DOHH2 (cell line): ENCODE measurements around the gene SYNDIG1.
A peak's percentile ranks its signal among the peaks of the same experiment; 100 is the strongest.

Experiments
- H3F3A ChIP-seq: fragments of 200-600 bp; sonication (generic), shearing (Covaris generic); 2 replicates; pipeline ENCODE4 v1.6.0; 2016; ENCODE audit warnings: antibody characterized with exemption, mild to moderate bottlenecking; ENCODE audit not compliant: control insufficient read depth, insufficient read depth
- H3K27ac ChIP-seq: fragments of 200-600 bp; sonication (generic); 2 replicates; pipeline ENCODE4 v1.5.1; 2014; ENCODE audit warnings: low read depth, mild to moderate bottlenecking, low read length, moderate library complexity
- H3K27me3 ChIP-seq: fragments of 200-600 bp; sonication (generic); 2 replicates; pipeline ENCODE4 v1.6.1; 2014; ENCODE audit warnings: mild to moderate bottlenecking, low read length, mixed read lengths; ENCODE audit not compliant: control insufficient read depth
- H3K36me3 ChIP-seq: fragments of 200-600 bp; sonication (generic); 2 replicates; pipeline ENCODE4 v1.6.1; 2014; ENCODE audit warnings: mild to moderate bottlenecking, low read length, moderate library complexity, mixed read lengths; ENCODE audit not compliant: control insufficient read depth
- H3K4me1 ChIP-seq: fragments of 200-600 bp; sonication (generic); 2 replicates; pipeline ENCODE4 v1.6.1; 2014; ENCODE audit warnings: mild to moderate bottlenecking, low read length, mixed read lengths; ENCODE audit not compliant: control insufficient read depth
- H3K4me2 ChIP-seq: fragments of 200-600 bp; sonication (generic); 2 replicates; pipeline ENCODE4 v1.6.0; 2014; ENCODE audit warnings: mild to moderate bottlenecking, low read length, moderate library complexity
- H3K4me3 ChIP-seq: fragments of 200-600 bp; sonication (generic); 2 replicates; pipeline ENCODE4 v1.5.1; 2014; ENCODE audit warnings: mild to moderate bottlenecking, low read length, mixed read lengths
- H3K79me2 ChIP-seq: fragments of 200-600 bp; sonication (generic); 2 replicates; pipeline ENCODE4 v1.6.1; 2014; ENCODE audit warnings: mild to moderate bottlenecking, low read length, mixed read lengths; ENCODE audit not compliant: control insufficient read depth
- H3K9me2 ChIP-seq: fragments of 200-600 bp; sonication (generic); replicated peaks from 2 replicates; pipeline ENCODE4 v1.6.1; 2014; ENCODE audit warnings: mild to moderate bottlenecking, low read length, mixed read lengths; ENCODE audit not compliant: control insufficient read depth
- H3K9me3 ChIP-seq: fragments of 200-600 bp; sonication (generic); 2 replicates; pipeline ENCODE4 v1.6.1; 2014; ENCODE audit warnings: antibody characterized with exemption, low read length, mixed read lengths; ENCODE audit not compliant: control insufficient read depth, insufficient read depth
- H4K20me1 ChIP-seq: fragments of 200-600 bp; sonication (generic); 2 replicates; pipeline ENCODE4 v1.6.0; 2014; ENCODE audit warnings: low read depth, mild to moderate bottlenecking, antibody characterized with exemption, low read length, moderate library complexity; ENCODE audit not compliant: control insufficient read depth, insufficient read depth
- EZH2phosphoT487 ChIP-seq: fragments of 200-600 bp; sonication (generic); IDR thresholded peaks from 2 replicates; pipeline ENCODE4 v1.6.1; 2017; ENCODE audit warnings: borderline replicate concordance, mild to moderate bottlenecking, antibody characterized with exemption, low read length, moderate library complexity, mixed read lengths
- TF ChIP-seq, protein P1 (sequence below): fragments of 200-600 bp; sonication (generic); IDR thresholded peaks from one replicate; pipeline ENCODE4 v1.5.1; 2014; ENCODE audit warnings: antibody characterized with exemption, mild to moderate bottlenecking, low read depth, low read length; ENCODE audit not compliant: poor library complexity, severe bottlenecking

SYNDIG1 gene

DNA sequence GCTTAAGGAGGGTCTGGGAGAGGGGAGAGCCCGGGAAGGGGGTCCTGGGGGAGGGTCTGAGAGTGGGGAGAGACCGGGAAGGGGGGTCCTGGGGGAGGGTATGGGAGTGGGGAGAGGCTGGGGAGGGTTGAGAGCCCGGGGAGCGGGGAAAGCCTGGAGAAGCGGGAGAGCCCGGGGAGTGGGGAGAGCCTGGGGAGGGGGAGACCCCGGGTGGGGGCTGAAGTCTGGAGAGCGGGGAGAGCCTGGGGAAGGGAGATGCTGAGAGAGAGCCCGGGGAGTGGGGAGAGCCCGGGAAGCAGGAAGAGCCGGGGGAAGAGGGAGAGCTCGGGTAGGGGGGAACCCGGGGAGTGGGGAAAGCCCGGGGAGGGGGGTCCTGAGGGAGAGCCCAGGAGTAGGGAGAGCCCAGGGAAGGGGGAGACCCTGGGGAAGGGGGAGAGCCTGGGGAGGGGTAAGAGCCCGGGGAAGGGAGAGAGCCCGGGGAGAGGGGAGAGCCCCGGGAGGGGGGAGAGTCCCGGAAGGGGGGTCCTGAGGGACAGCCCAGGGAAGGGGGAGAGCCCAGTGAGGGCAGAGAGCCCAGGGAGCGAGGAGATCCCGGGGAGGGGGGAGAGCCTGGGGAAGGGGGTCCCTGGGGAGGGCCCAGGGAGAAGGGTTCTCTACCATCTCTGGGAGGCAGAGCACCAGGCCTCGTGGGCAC, 148.5 kb downstream of the SYNDIG1 start:
- Histone ChIP-seq H3K9me3 (no peaks in the 10 kb centered on the region), H3K27me3 (no peaks in the 10 kb centered on the region), H3F3A (no peaks in the 10 kb centered on the region), H3K36me3 (no peaks in the 10 kb centered on the region), H3K9me2 (no peaks in the 10 kb centered on the region), H3K4me1 (peaks cover 28% of the 10 kb centered on the region), H4K20me1 (no peaks in the 10 kb centered on the region), H3K27ac (no peak overlapping the region), H3K79me2 (no peaks in the 10 kb centered on the region), H3K4me3 (no peak overlapping the region), H3K4me2 (no peak overlapping the region)
- TF ChIP-seq, protein P1, sequence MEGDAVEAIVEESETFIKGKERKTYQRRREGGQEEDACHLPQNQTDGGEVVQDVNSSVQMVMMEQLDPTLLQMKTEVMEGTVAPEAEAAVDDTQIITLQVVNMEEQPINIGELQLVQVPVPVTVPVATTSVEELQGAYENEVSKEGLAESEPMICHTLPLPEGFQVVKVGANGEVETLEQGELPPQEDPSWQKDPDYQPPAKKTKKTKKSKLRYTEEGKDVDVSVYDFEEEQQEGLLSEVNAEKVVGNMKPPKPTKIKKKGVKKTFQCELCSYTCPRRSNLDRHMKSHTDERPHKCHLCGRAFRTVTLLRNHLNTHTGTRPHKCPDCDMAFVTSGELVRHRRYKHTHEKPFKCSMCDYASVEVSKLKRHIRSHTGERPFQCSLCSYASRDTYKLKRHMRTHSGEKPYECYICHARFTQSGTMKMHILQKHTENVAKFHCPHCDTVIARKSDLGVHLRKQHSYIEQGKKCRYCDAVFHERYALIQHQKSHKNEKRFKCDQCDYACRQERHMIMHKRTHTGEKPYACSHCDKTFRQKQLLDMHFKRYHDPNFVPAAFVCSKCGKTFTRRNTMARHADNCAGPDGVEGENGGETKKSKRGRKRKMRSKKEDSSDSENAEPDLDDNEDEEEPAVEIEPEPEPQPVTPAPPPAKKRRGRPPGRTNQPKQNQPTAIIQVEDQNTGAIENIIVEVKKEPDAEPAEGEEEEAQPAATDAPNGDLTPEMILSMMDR: no peak
- no peak for TF ChIP-seq EZH2phosphoT487

DNA sequence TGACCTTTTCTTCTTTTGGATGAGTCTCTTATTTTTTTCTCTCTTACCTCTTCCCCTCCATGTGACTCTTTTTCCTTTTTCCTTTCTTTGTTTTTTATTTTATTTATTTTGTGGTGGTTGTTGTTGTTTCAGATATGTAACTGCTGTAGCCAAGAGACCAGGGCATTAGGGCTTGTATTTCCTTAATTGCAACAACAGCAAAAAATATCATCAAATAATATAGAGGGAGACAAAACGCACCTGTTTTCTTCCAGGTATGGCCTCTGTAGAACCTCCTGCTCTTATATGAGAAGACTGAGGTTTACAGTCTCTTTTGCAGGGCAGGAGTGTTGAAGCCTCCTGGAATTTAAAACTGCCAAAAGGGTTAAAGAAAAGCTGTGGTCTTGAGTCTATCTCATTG, 149.3 kb downstream of the SYNDIG1 start:
- Histone ChIP-seq H3K4me3 (peak overlapping the region; percentile 22; the same call in 1 of the 2 replicates), H3K27ac (peak overlapping the region; percentile 37), H3K4me2 (peak overlapping the region; percentile 31; the same call in 1 of the 2 replicates), H3K79me2 (no peaks in the 10 kb centered on the region), H3K27me3 (no peaks in the 10 kb centered on the region), H4K20me1 (no peaks in the 10 kb centered on the region), H3F3A (no peaks in the 10 kb centered on the region), H3K36me3 (no peaks in the 10 kb centered on the region), H3K9me3 (no peaks in the 10 kb centered on the region), H3K4me1 (peaks cover 28% of the 10 kb centered on the region), H3K9me2 (no peaks in the 10 kb centered on the region)
- TF ChIP-seq, protein P1: no peak
- TF ChIP-seq EZH2phosphoT487: no peak

DNA sequence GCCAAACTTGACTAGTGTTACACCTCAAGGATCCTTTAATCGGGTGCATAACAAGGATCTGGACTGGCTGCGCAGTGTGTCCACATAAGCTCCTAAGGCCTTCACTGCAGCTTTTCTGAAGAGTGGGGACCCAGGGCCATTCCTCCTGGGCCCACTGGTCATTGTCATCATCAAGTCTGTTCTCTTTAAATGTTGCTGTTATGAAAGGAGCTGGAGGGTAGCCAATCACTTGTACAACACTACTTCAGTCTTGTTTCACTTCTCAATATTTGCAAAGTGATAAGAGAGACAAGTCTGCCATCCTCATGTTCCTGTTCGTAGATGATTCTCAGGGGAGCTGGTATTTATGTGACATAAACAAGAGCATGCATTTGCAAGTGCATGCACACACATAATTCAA, 149.8 kb downstream of the SYNDIG1 start:
- Histone ChIP-seq H3K4me1 (peaks cover 28% of the 10 kb centered on the region), H3K9me2 (no peaks in the 10 kb centered on the region), H3K36me3 (no peaks in the 10 kb centered on the region), H3K27me3 (no peaks in the 10 kb centered on the region), H3K4me2 (peak overlapping the region; percentile 31), H3K9me3 (no peaks in the 10 kb centered on the region), H3K79me2 (no peaks in the 10 kb centered on the region), H3K4me3 (peak overlapping the region; percentile 22; the same call in 1 of the 2 replicates), H4K20me1 (no peaks in the 10 kb centered on the region), H3K27ac (peak overlapping the region; percentile 37), H3F3A (no peaks in the 10 kb centered on the region)
- no peak for TF ChIP-seq EZH2phosphoT487
- TF ChIP-seq, protein P1: no peak
